Ureter (tissue), 1 donor: Measurements from ENCODE around the gene TKT. TPM values are rescaled to one million over a fixed set of nuclear protein-coding genes. Genes with fewer than 3 reads are reported as not detected.

ENCODE experiments used
- DNase-seq: peaks from one replicate; pipeline ENCODE4 v3.0.0-alpha.2; 2020; ENCODE audit warnings: low spot score
- total RNA-seq: library from RNA; stranded (reverse); gene quantifications from one replicate; pipeline ENCODE4 v1.2.4, GENCODE V29; 2023
- donor health status: DM: yes; HTN: yes; CAD: no.

Gene TKT
- total RNA-seq, 1 donor from 2014 or later: 194 TPM

DNA sequence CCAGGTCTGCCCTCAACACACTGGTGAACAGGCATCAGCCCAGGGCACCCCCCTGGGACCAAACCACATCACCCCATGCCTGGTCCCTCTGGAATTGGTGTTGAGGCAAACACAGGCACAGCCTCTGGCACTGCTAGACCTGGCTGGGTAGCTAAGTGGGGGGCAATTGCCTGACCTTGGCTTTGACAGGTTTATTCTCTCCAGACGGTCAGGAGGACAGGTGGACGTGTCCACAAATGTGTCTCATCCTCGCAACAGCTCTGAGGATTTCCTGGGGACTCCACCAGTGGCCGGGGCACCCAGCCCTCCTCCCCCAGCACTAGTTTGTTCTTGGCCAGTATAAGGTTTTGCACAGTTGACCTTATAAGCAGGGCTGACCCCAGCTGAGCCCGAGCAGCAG lies 31.3 kb downstream of the TKT start:
- DNase-seq: no peak

DNA sequence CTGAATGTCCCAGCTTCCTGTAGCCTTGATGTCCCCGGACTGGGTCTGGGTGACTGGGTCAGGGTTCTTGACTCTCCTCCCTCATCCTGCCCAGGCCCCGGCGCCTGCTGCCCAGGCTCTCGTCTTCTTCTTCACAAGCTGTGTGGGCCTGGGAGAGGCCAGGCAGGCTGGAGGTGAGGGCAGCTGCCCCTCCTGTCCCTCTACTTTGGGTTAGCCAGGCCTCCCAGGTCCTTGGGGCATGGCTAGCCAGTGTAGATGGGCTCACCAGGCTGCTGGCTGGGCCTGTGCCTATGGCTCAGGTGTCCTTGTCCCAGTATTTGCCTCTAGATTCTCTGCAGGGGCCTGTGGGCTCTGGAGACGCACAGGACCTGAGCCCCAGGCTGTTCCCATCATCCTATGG lies 31.8 kb downstream of the TKT start:
- no peak for DNase-seq

DNA sequence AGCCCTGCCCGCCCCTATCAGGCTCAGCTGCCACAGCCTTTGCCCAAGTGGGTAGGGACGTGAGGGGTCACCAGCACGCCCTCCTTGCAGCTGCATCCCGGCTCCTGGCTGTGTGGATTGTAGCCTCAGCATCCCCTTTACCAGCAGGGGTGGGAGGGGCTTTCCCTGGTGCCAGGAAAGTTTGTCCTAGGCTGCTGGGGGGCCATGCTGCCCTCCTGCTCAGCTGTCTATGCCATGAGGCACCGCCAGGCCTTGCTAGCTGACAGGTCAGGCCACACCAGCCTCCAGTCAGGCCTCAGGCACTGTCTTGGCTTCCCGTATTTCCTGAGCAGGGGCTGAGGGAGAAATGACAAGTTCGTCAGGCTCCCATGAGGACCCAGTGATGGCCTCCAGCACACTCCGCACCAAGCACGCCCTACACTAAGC lies 32.3 kb downstream of the TKT start:
- DNase-seq: no peak

DNA sequence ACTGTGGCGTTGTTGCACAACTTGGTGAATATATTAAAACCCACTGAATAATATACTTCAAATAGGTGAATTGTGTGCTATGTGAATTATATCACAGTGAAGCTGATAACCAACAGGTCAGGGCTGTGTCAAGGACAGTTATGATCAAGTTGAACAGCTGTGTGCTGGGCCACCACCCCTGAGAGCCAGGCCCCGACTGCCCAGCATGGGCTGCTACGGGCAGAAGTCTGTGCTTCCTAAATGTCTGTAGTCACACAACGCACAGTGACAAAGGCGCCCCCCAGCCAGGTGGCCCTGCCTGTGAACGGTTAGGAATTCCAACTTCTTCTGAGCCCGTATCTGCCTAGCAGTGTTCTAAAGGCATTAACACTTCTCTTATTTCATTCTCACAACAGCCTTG lies 32.8 kb downstream of the TKT start:
- no peak for DNase-seq

DNA sequence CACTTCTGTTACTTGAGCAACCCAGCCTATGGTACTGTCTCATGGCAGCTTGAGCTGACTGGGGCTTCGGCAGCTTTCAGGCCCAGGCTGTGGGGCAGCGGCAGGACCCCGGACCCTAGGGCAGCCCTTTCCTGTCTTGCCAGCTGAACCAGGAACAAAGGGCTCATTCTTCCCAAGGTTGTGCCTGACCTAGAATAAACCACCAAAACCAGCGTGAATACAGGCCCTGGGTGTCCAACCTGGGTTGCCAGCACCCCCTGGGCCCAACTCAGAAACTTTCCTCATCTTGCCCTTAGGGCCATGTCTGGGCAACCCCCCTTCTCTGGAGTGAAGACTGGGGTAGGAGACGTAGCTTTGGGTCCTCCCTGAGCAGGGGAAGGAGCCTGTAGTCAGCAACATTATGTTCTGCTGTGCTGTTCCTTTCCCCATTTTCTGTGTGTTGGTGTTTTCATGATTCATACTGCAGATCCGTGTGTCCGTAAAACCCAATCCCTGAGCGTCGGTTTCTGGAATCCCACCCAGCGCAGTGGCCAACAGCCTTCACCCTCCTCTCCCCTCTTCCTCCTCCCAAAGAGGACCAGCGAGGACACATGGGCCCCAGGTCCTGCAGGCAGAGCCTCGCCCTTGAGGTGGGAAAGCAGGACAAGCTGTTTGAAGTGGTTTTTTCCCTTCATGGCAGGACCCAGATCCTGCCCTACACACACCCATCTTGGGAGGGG lies 33.5 kb downstream of the TKT start:
- no peak for DNase-seq

DNA sequence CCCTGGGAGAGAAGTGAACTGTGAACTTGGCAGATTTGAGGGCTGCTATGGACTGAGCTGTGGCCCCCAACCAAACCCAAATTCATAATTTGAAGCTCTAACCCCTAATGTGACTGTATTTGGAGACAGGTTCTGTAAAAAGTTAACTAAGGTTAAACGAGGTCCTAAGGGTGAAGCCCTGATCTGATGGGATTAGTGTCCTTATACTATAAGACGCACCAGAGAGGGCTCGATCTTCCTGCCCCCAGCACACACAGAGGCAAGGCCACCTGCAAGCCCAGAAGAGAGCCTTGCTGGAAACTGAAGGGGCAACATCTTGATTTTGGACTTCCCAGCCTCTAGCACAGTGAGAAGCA lies 34.0 kb downstream of the TKT start:
- DNase-seq: no peak

DNA sequence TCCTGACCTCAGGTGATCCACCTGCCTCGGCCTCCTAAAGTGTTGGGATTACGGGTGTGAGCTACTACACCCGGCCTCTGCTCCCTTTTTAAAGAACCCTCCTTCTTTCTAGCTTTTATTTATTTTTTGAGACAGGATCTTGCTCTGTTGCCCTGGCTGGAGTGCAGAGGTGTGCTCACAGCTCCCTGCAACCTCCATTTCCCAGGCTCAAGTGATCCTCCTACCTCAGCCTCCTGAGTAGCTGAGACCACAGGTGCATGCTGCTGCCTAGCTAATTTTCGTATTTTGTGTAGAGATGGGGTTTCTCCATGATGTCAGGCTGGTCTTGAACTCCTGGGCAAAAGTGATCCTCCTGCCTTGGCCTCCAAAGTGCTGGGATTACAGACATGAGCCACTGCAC lies 34.5 kb downstream of the TKT start:
- DNase-seq: no peak

DNA sequence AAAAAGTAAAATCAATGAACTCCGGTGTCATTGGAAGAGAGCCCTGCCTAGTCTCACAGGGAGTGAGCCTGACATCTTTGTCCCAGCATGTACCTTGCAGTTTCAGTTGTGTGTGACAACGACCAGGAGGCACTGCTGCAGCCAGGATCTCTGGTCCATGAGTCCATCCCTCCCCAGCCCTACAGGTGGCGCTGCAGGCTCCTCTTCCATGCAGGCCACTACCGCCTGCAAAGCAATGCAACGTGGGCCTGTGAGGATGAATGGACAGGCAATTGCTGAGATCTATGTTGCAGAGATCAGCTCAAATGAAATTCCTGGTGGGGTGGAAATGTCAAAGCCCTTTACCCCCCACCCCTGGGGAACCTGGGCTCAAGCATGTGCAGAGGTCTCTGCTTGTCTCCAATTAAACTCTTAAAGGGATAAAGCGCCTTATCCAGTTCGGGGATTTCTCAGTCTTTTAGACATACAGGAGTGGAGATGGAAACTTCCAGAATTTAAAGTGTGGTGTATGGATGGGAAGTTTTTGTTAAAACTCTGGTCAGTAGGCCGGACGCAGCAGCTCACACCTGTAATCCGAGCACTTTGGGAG lies 35.8 kb downstream of the TKT start:
- DNase-seq: peak; percentile 84

DNA sequence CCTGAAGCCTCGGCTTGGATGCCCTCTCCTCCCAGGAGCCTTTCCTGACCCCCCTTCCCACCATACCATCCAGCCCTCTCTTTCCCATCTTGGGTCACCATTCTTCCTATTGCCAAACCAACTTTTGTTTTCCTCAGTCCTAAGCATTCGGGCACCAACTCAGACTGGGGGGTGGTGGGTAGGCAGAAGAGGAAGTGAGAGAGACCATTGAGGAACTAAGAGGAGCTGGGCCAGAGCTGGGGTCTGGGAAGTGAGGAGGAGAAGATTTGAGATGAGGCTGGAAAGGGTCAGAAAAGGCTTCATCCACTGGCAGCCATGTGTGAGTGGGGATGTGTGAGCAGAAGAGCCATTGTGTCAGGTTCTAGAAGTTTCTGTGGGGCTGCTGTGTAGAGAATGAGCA lies 37.7 kb downstream of the TKT start:
- no peak for DNase-seq

DNA sequence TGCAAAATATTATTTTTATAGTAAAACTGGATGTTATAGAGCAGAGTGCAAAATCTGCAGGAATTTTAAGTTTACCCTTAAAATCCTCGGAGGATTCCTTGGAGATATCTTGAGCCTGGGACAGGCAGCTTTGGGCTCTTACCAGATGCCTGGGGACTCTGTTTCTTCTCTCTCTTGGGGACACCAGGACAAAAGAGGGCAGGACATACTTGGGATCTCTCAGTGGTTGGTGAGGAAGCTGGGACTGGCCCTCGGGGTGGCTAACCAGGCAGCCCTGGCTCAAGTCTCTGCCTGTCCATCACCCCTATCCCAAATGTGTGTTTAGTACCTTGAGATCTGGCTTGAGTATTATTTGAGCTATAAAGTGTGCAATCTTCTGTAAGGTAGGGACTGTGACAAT lies 38.6 kb downstream of the TKT start:
- no peak for DNase-seq

DNA sequence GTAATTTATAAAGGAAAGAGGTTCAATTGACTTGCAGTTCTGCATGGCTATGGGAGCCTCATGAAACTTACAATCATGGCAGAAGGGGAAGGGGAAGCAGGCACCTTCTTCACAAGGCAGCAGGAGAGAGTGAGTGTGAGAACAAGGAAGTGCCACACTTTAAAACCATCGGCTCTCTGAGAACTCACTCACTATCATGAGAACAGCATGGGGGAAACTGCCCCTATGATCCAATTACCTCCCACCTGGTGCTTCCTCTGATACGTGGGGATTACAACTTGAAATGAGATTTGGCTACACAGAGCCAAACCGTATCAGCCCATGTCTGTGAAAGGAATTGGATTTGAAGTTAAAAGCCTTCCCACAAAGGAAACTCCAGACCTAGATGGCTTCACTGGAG lies 39.1 kb downstream of the TKT start:
- DNase-seq: no peak

DNA sequence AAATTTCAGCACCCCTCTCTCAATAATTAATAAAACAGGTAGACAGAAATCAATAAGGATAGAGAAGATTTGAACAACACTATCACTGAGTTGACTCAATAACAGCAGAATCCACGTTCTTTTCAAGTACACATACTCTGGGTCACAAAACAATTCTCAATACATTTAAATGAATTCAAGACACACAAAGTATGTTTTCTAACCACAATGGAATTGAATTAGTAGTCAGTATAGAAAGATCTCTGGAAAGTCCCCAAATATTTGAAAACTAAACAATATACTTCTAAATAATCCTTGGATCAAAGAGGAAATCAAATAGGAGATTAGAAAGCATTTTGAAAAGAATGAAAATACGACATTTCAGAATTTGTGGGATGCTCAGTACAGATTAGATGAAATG lies 40.0 kb downstream of the TKT start:
- DNase-seq: no peak

DNA sequence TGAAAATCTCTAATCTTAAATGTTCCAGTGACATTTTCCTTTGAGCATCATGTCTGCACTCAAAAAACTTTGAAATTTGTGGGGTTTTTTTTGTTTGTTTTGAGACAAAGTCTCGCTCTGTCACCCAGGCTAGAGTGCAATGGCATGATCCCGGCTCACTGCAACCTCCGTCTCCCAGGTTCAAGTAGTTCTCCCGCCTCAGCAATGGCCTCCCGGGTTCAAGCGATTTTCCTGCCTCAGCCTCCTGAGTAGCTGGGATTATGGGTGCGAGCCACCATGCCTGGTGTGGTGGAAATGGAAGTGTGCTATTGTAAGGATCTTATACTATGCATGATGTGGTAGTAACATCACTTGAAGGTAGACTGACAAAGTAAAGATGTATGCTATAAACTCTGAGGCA lies 42.5 kb downstream of the TKT start:
- no peak for DNase-seq

DNA sequence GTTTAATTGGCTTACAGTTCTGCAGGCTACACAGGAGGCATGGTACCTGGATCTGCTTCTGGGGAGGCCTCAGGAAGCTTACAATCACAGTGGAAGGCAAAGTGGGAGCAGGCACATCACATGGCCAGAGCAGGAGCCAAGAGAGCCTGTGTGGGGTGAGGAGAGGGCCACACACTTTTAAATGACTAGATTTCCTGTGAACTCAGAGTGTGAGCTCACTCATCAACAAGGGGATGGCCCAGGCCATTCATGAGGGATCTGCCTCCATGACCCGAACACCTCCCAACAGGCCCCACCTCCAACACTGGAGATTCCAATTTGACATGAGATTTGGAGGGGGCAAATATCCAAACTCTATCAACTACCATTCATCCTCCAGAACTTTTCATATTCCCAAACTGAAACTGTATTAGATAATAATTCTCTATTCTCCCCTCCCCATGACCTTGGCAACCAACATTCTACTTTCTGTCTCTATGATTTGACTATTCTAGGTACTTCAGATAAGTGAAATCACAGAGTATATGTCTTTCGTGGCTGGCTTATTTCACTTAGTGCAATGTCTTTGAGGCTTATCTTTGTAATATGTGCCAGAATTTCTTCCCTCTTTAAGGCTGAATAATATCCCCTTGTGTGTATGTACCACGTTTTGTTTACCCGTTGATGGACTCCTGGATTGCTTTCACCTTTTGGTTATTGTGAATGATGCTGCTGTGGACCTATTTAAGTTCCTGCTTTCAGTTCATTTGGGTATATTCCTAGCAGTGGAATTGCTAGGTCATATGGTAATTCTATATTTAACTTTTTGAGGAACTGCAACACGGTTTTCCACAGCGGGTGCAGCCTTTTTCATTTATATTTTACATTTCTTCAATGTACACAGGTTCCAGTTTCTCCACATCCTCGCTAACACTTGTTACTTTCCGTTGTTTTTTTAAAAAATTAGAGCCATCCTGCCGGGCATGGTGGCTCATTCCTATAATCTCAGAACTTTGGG lies 43.8 kb downstream of the TKT start:
- DNase-seq: no peak

DNA sequence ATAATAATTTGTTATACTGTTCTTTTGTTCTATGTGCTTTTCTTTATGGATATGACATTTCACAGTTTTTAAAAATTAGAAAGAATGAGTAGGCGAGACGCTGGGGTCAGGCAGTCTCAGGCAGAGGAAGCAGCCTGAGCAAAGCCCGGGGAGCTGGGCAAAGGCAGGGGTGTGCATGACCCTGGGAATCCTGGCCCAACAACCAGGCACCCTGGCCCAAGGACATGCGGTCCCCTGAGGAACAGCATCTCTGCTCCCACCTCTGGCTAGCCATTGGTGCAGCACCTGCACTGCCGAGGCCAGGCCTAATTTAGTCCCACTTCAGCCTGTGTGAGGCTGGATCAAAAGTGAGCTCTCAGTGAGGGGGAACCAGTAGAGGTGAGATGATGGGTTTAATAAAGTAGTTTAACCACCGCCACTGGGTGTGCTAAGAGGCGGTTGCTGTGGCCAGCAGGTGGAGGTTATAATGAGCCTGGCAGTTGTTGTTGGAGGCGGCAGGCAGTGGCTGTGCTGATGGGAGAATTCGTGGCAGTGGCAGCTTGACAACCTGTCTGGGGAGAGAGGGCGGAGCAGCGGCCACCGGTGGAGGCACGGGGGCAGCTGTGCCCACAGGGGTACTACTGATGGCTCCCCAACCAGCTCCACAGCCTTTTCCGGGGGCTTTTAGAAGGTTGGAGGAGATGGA lies 53.3 kb downstream of the TKT start:
- no peak for DNase-seq

DNA sequence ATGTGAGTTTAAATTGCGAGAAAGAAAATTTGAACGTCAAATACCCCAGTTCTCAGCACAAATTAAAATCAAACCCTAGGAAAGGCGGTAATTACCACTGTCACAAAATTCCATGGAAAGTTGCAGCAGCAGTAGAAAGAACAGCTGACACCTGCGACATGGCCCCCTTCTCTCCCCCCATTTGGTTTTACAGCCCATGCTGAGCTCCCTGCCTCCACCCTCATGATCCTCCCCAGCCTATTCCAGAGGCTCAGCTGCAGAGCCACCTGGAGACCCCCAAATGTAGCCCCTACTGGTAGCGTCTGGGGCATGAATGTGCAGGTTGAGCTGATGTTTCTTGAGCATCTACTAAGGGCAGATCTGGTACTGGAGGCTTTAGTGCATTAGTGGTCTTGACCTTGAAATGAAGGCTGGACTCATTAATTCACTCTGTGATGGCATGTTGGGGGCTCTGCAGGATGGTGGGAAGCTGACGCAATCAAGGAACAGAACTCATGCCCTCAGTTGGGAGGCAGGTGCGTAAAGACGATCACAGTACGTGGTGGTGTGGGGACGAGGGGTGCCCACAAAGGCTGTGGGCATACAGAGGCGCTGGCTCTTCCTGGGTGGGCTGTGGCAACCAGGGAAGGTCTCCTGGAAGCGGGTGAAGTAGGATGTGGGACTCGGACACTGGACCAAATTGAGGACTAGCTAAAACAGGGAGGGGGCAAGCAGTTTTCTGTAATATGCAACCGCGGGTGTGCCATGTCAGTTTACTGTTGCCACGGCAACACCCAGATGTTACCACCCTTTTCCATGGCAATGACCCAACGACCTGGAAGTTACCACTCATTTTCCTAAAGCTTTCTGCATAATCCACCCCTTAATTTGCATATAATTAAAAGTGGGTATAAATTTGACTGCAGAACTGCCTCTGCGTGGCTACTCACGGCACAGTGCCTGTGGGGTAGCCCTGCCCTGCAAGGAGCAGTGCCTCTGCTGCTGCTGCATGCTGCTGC lies 55.0 kb downstream of the TKT start:
- no peak for DNase-seq

DNA sequence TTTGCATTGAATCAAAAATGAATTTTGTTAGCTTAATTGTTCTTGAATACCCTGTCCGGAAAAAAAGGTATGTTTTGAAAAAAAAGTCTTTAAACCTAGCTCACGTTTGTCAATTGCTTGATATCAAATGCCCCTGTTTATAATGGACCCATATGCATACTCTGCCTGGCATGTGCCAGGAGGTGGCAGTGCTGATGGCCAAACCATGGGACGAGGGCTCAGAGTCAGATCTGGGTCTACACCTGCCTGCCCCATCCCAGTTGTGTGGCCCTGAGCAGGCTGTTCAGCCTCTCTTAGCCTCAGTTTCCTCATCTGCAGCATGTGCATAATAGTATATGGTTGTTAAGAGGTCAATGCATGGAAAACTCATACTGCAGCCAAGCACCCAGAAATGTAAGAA lies 56.0 kb downstream of the TKT start:
- no peak for DNase-seq

DNA sequence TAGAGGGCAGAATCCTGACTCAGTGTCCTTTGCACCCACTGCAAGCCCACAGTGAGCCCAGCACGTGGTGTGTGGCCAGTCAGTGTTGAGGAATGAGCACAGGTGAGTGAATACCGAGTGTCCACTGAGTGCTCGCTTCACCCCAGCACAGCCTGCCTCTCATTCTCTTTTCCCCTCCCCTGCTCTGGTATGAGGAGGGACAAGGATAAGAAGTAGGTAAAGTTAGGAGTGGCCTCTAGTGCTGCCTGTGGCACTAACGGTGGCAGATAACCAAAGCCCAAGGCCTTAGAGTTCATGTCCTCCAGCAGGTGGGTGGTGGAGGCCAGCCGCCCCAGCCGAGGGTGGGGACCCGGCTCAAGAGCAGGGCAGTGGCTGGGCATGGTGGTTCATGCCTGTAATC lies 56.8 kb downstream of the TKT start:
- no peak for DNase-seq

DNA sequence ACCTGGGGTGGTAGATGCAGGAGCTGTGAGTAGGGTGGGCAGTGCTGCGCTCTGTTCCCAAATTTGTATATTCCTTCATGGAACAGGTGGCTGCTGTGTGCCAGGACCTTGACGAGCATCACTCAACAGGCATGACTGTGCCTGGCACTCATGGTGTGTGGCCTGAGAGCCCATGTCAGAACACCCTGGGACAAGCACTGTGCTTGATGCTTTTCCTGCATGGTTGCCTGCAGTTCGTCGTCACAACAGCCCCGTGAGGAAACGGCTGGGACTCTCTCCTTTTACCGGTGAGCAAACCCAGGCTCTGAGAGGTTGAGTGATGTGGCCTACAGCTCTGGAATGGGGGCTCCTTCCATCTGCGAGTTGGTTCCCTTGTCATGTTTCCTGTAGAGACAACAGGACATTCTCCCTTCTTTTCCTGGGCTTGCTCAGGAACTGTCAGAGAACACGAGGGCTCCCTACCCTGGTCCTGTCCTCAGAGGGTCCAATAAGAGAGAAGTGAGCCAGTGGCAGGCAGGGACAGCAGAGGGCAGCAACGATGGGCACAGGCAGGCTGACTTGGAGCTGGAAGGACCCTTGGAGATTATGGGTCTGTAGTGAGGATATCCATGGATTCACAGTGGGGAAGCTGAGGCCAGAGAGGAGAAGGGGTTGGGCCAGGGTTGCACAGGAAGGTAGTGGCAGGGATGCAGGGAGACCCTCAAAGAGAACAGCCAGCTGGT lies 57.4 kb downstream of the TKT start:
- DNase-seq: no peak
